H9 (cell line): ENCODE measurements around the gene CLEC17A. TPM values are rescaled to one million over a fixed set of nuclear protein-coding genes. Genes with fewer than 3 reads are reported as not detected.

Experiments used
- DNase-seq: peaks from one replicate; pipeline ENCODE4 v3.0.0-alpha.2; 2017
- H2AFZ ChIP-seq: one replicate; pipeline ENCODE4 v1.6.1; 2013; ENCODE audit warnings: mild to moderate bottlenecking, low read length, control low read depth, moderate library complexity
- H2AK5ac ChIP-seq: 2 replicates; pipeline ENCODE4 v1.6.1; 2013; ENCODE audit warnings: low read length, control low read depth, mixed read lengths; ENCODE audit not compliant: insufficient read length
- H2BK120ac ChIP-seq: one replicate; pipeline ENCODE4 v1.6.1; 2013; ENCODE audit warnings: low read depth, mild to moderate bottlenecking, low read length, control low read depth, inconsistent platforms; ENCODE audit not compliant: poor library complexity, severe bottlenecking
- H2BK12ac ChIP-seq: 2 replicates; pipeline ENCODE4 v1.6.1; 2013; ENCODE audit warnings: low read length, control low read depth, mixed read lengths, low read depth; ENCODE audit not compliant: insufficient read length
- H2BK15ac ChIP-seq: 2 replicates; pipeline ENCODE4 v1.6.1; 2013; ENCODE audit warnings: low read depth, low read length, control low read depth
- H2BK20ac ChIP-seq: one replicate; pipeline ENCODE4 v1.6.1; 2013; ENCODE audit warnings: low read depth, mild to moderate bottlenecking, low read length, control low read depth, inconsistent platforms; ENCODE audit not compliant: poor library complexity, severe bottlenecking
- H2BK5ac ChIP-seq: 2 replicates; pipeline ENCODE4 v1.6.1; 2013; ENCODE audit warnings: low read length, control low read depth, mixed read lengths; ENCODE audit not compliant: insufficient read length
- H3K14ac ChIP-seq: 2 replicates; pipeline ENCODE4 v1.6.1; 2013; ENCODE audit warnings: low read length, control low read depth; ENCODE audit not compliant: insufficient read depth
- H3K18ac ChIP-seq: 2 replicates; pipeline ENCODE4 v1.6.1; 2013; ENCODE audit warnings: low read depth, mild to moderate bottlenecking, mixed read lengths, low read length, control low read depth; ENCODE audit not compliant: insufficient read length
- H3K23ac ChIP-seq: 2 replicates; pipeline ENCODE4 v1.6.1; 2013; ENCODE audit warnings: low read length, control low read depth, mixed read lengths, low read depth; ENCODE audit not compliant: insufficient read length
- H3K23me2 ChIP-seq: 2 replicates; pipeline ENCODE4 v1.6.1; 2013; ENCODE audit warnings: low read depth, mild to moderate bottlenecking, mixed read lengths, low read length, control low read depth; ENCODE audit not compliant: insufficient read length, poor library complexity, severe bottlenecking
- H3K27ac ChIP-seq: 2 replicates; pipeline ENCODE4 v1.5.1; 2013; ENCODE audit warnings: low read length, control low read depth, mixed read lengths, low read depth; ENCODE audit not compliant: insufficient read length
- H3K27me3 ChIP-seq: 2 replicates; pipeline ENCODE4 v1.6.1; 2013; ENCODE audit warnings: low read length, control low read depth, inconsistent platforms; ENCODE audit not compliant: insufficient read depth
- H3K4ac ChIP-seq: 2 replicates; pipeline ENCODE4 v1.6.1; 2013; ENCODE audit warnings: low read depth, mild to moderate bottlenecking, control low read depth, inconsistent platforms, low read length, moderate library complexity
- H3K4me1 ChIP-seq: 2 replicates; pipeline ENCODE4 v1.6.1; 2013; ENCODE audit warnings: low read length, control low read depth, inconsistent platforms; ENCODE audit not compliant: insufficient read depth
- H3K4me2 ChIP-seq: 2 replicates; pipeline ENCODE4 v1.6.1; 2013; ENCODE audit warnings: low read length, control low read depth, mixed read lengths; ENCODE audit not compliant: insufficient read length, insufficient read depth
- H3K56ac ChIP-seq: 2 replicates; pipeline ENCODE4 v1.6.1; 2013; ENCODE audit warnings: low read depth, mild to moderate bottlenecking, mixed read lengths, low read length, control low read depth; ENCODE audit not compliant: insufficient read length
- H3K79me1 ChIP-seq: 2 replicates; pipeline ENCODE4 v1.6.1; 2013; ENCODE audit warnings: low read depth, mild to moderate bottlenecking, moderate library complexity, low read length, control low read depth, inconsistent platforms; ENCODE audit not compliant: insufficient read depth, poor library complexity, severe bottlenecking
- H3K79me2 ChIP-seq: 2 replicates; pipeline ENCODE4 v1.6.1; 2013; ENCODE audit warnings: low read length, control low read depth, inconsistent platforms; ENCODE audit not compliant: insufficient read depth
- H3K9ac ChIP-seq: 2 replicates; pipeline ENCODE4 v1.6.1; 2013; ENCODE audit warnings: low read length, control low read depth, mixed read lengths; ENCODE audit not compliant: insufficient read length; ENCODE audit errors: extremely low read depth
- H3K9me3 ChIP-seq: one replicate; pipeline ENCODE4 v1.6.1; 2013; ENCODE audit warnings: low read depth, low read length, inconsistent platforms; ENCODE audit not compliant: control insufficient read depth
- H3T11ph ChIP-seq: one replicate; pipeline ENCODE4 v1.6.1; 2013; ENCODE audit warnings: mild to moderate bottlenecking, low read length, control low read depth, inconsistent platforms
- H4K20me1 ChIP-seq: one replicate; pipeline ENCODE4 v1.6.1; 2013; ENCODE audit not compliant: control insufficient read depth, insufficient read length, insufficient read depth
- H4K5ac ChIP-seq: 2 replicates; pipeline ENCODE4 v1.6.1; 2013; ENCODE audit warnings: low read depth, mild to moderate bottlenecking, mixed read lengths, low read length, control low read depth; ENCODE audit not compliant: insufficient read length
- H4K8ac ChIP-seq: replicated peaks from 2 replicates; pipeline ENCODE4 v1.6.1; 2013; ENCODE audit warnings: low read length, control low read depth, mixed read lengths, low read depth; ENCODE audit not compliant: insufficient read length
- H4K91ac ChIP-seq: 2 replicates; pipeline ENCODE4 v1.6.1; 2013; ENCODE audit warnings: low read depth, mild to moderate bottlenecking, moderate library complexity, mixed read lengths, low read length, control low read depth; ENCODE audit not compliant: insufficient read length
- H3K27ac Mint-ChIP-seq, 3 experiments: 2 replicates in 2 of 3; 3 replicates in 1 of 3; pipeline ENCODE4 v1.8.0; 2020 to 2021; ENCODE audit warnings: mixed read lengths in 3 of 3, mild to moderate bottlenecking in 1 of 3, moderate library complexity in 1 of 3
- H3K27me3 Mint-ChIP-seq: 2 replicates; pipeline ENCODE4 v1.8.0; 2021; ENCODE audit warnings: low read depth, mild to moderate bottlenecking, moderate library complexity, mixed read lengths
- H3K36me3 Mint-ChIP-seq, 3 experiments: 2 replicates in 2 of 3; 3 replicates in 1 of 3; pipeline ENCODE4 v1.8.0; 2020 to 2021; ENCODE audit warnings: low read depth in 3 of 3, mixed read lengths in 3 of 3; ENCODE audit not compliant: insufficient read depth in 1 of 3
- H3K4me1 Mint-ChIP-seq, 2 experiments: 2 replicates each; pipeline ENCODE4 v1.8.0; 2020; ENCODE audit warnings: mixed read lengths in 2 of 2
- H3K4me3 Mint-ChIP-seq, 2 experiments: 2 replicates in 1 of 2; 3 replicates in 1 of 2; pipeline ENCODE4 v1.8.0; 2020 to 2021; ENCODE audit warnings: mild to moderate bottlenecking in 2 of 2, mixed read lengths in 2 of 2, moderate library complexity in 1 of 2
- H3K9me3 Mint-ChIP-seq, 2 experiments: 2 replicates in 1 of 2; 3 replicates in 1 of 2; pipeline ENCODE4 v1.8.0; 2020; ENCODE audit warnings: mild to moderate bottlenecking in 2 of 2, mixed read lengths in 2 of 2, moderate library complexity in 1 of 2
- WGBS: extraction: QIAGEN DNeasy Blood & Tissue Kit; methylation state at CpG from one replicate; pipeline ENCODE4 v1.1.7; 2013; ENCODE audit warnings: missing lambda C conversion rate, low lambda C conversion rate, mixed read lengths; ENCODE audit not compliant: insufficient read length; ENCODE audit errors: extremely low coverage; 5-methylcytosine and 5-hydroxymethylcytosine counted together
- total RNA-seq: library from RNA; stranded (reverse); gene quantifications from 2 replicates; pipeline ENCODE4 v1.2.1, GENCODE V29; 2021
- TF ChIP-seq, protein P1 (sequence below): fragments of 200-600 bp; sonication (generic); conservative IDR thresholded peaks from 3 replicates; pipeline ENCODE4 v1.8.0; 2021; ENCODE audit warnings: antibody characterized with exemption, mild to moderate bottlenecking

Gene CLEC17A
- total RNA-seq, 1 experiment from 2014 or later, result not detected

DNA sequence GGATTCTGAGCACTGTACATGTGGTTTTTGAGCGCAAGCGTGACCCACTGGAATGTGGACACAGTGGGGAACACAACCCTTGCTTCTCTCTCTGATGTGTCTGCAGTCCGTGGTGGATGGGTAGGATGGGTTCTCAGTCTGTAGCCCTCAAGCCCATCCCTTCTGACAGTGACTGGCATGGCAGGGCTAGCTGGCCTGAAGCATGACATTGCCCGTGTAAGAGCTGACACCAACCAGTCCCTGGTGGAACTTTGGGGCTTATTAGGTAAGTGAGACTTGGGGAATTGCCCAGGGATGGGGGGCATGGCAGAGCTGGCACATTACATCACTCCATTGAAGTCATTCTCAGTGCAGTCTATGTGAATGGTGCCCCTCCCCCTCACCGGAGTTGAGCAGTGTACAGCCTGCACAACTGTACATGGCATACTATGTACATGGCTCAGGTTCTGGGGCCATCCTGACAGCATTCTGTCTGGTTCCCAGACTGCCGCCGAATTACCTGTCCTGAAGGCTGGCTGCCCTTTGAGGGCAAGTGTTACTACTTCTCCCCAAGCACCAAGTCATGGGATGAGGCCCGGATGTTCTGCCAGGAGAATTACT, 16.8 kb downstream of the CLEC17A start:
- H3K27ac ChIP-seq, result no peak overlapping the region
- no peak overlapping the region for H3K9ac ChIP-seq
- peaks cover 4% of the 10 kb centered on the region for H3K27me3 Mint-ChIP-seq
- H2BK12ac ChIP-seq, result no peak overlapping the region
- no peak overlapping the region for H4K91ac ChIP-seq
- H3K4me2 ChIP-seq, result no peak overlapping the region
- H3K27ac Mint-ChIP-seq, result no peak overlapping the region
- no peak overlapping the region for H3K18ac ChIP-seq
- no peak overlapping the region for H2BK20ac ChIP-seq
- no peak overlapping the region for H2AFZ ChIP-seq
- no peaks in the 10 kb centered on the region for H3K27me3 ChIP-seq
- no peak overlapping the region for H3T11ph ChIP-seq
- TF ChIP-seq, protein P1, sequence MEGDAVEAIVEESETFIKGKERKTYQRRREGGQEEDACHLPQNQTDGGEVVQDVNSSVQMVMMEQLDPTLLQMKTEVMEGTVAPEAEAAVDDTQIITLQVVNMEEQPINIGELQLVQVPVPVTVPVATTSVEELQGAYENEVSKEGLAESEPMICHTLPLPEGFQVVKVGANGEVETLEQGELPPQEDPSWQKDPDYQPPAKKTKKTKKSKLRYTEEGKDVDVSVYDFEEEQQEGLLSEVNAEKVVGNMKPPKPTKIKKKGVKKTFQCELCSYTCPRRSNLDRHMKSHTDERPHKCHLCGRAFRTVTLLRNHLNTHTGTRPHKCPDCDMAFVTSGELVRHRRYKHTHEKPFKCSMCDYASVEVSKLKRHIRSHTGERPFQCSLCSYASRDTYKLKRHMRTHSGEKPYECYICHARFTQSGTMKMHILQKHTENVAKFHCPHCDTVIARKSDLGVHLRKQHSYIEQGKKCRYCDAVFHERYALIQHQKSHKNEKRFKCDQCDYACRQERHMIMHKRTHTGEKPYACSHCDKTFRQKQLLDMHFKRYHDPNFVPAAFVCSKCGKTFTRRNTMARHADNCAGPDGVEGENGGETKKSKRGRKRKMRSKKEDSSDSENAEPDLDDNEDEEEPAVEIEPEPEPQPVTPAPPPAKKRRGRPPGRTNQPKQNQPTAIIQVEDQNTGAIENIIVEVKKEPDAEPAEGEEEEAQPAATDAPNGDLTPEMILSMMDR, result no peak
- H3K4me3 Mint-ChIP-seq, result no peak overlapping the region
- no peak overlapping the region for H2BK5ac ChIP-seq
- no peaks in the 10 kb centered on the region for H3K4me1 Mint-ChIP-seq
- no peak overlapping the region for H3K4ac ChIP-seq
- no CpG with 5 or more reads among the region's 8 CpGs for WGBS
- no peak overlapping the region for H2BK15ac ChIP-seq
- peaks cover 3 to 12% (median 4%) of the 10 kb centered on the region in 3 experiments; a peak in 6 of 7 replicates for H3K36me3 Mint-ChIP-seq
- H2BK120ac ChIP-seq, result no peak overlapping the region
- no peak overlapping the region for H2AK5ac ChIP-seq
- no peak overlapping the region for H3K23ac ChIP-seq
- H3K4me1 ChIP-seq, result no peaks in the 10 kb centered on the region
- H4K5ac ChIP-seq, result no peak overlapping the region
- peaks cover 8% of the 10 kb centered on the region for H3K9me3 ChIP-seq
- no peak overlapping the region for H3K56ac ChIP-seq
- H3K79me1 ChIP-seq, result no peaks in the 10 kb centered on the region
- H4K20me1 ChIP-seq, result no peaks in the 10 kb centered on the region
- H4K8ac ChIP-seq, result no peak overlapping the region
- peaks cover 48 to 88% of the 10 kb centered on the region in 2 experiments for H3K9me3 Mint-ChIP-seq
- H3K14ac ChIP-seq, result no peak overlapping the region
- DNase-seq, result no peak
- no peaks in the 10 kb centered on the region for H3K79me2 ChIP-seq
- no peaks in the 10 kb centered on the region for H3K23me2 ChIP-seq
